Thyroid gland (tissue), 4 donors: ENCODE measurements around the gene FBXL19.

ENCODE experiments used
- POLR2A ChIP-seq, 2 donors: fragments of 450-650 bp; IDR thresholded peaks; one replicate each; pipeline ENCODE4 v1.6.1; 2017; ENCODE audit warnings: antibody characterized with exemption in 2 of 2, mild to moderate bottlenecking in 2 of 2, moderate library complexity in 1 of 2
- TF ChIP-seq, protein P1 (sequence below), 6 experiments: fragments of 200-600 bp in 3 of 6; fragments of 450-650 bp in 3 of 6; sonication (generic) in 3 of 6; IDR thresholded peaks; one replicate each; pipeline ENCODE4 v1.5.1; 2016 to 2019; ENCODE audit warnings: antibody characterized with exemption in 6 of 6, mild to moderate bottlenecking in 2 of 6, inconsistent platforms in 1 of 6, moderate library complexity in 1 of 6

GRCh38 chr16:30888856-30889499, 34.4 kb upstream of the FBXL19 start:
- no peak for TF ChIP-seq POLR2A (IDR thresholded peaks at IDR 0.05)
- TF ChIP-seq, protein P1, sequence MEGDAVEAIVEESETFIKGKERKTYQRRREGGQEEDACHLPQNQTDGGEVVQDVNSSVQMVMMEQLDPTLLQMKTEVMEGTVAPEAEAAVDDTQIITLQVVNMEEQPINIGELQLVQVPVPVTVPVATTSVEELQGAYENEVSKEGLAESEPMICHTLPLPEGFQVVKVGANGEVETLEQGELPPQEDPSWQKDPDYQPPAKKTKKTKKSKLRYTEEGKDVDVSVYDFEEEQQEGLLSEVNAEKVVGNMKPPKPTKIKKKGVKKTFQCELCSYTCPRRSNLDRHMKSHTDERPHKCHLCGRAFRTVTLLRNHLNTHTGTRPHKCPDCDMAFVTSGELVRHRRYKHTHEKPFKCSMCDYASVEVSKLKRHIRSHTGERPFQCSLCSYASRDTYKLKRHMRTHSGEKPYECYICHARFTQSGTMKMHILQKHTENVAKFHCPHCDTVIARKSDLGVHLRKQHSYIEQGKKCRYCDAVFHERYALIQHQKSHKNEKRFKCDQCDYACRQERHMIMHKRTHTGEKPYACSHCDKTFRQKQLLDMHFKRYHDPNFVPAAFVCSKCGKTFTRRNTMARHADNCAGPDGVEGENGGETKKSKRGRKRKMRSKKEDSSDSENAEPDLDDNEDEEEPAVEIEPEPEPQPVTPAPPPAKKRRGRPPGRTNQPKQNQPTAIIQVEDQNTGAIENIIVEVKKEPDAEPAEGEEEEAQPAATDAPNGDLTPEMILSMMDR (IDR thresholded peaks at IDR 0.05), result no peak
